T-helper 17 cell (primary cell): Measurements from ENCODE around the gene MARCKS. TPM values are rescaled to one million over a fixed set of nuclear protein-coding genes. Genes with fewer than 3 reads are reported as not detected.

Experiments
- ATAC-seq: fragments of 150-1000 bp; cut with Tn5 transposase; 2 replicates; pipeline ENCODE4 v1.10.0; 2021; ENCODE audit warnings: mild to moderate bottlenecking, moderate library complexity
- DNase-seq, 3 donors: peaks; one replicate each; pipeline versions ENCODE4 v3.0.0 to v3.0.0-alpha.2; 2020 to 2021
- H3K9me3 ChIP-seq: one replicate; pipeline ENCODE4 v1.7.0; 2013; ENCODE audit warnings: low read length, mild to moderate bottlenecking; ENCODE audit not compliant: control insufficient read depth, poor library complexity, severe bottlenecking
- H3K27ac Mint-ChIP-seq: one replicate; pipeline ENCODE4 v1.8.0; 2022; ENCODE audit warnings: mild to moderate bottlenecking, moderate library complexity, mixed read lengths
- H3K27me3 Mint-ChIP-seq: one replicate; pipeline ENCODE4 v1.8.0; 2022; ENCODE audit warnings: mixed read lengths
- H3K36me3 Mint-ChIP-seq: one replicate; pipeline ENCODE4 v1.8.0; 2022; ENCODE audit warnings: low read depth, mixed read lengths
- H3K4me1 Mint-ChIP-seq: one replicate; pipeline ENCODE4 v1.8.0; 2022; ENCODE audit warnings: mild to moderate bottlenecking, mixed read lengths
- H3K4me3 Mint-ChIP-seq: one replicate; pipeline ENCODE4 v1.8.0; 2022; ENCODE audit warnings: mild to moderate bottlenecking, moderate library complexity, mixed read lengths
- total RNA-seq, 4 donors: library from RNA in 2 of 4; stranded (reverse) in 2 of 4; gene quantifications; one replicate each; pipeline ENCODE4 v1.2.3 and lab custom pipeline; 2022 to 2026

The MARCKS gene, protein sequence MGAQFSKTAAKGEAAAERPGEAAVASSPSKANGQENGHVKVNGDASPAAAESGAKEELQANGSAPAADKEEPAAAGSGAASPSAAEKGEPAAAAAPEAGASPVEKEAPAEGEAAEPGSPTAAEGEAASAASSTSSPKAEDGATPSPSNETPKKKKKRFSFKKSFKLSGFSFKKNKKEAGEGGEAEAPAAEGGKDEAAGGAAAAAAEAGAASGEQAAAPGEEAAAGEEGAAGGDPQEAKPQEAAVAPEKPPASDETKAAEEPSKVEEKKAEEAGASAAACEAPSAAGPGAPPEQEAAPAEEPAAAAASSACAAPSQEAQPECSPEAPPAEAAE
- total RNA-seq = 1 to 10 TPM in 1 of 2 donors, under 1 TPM in 1; 0.68 to 4.0 TPM
- 0.30 to 1.7 reads per million in 2 donors for total RNA-seq (lab: John Stamatoyannopoulos, UW)

DNA sequence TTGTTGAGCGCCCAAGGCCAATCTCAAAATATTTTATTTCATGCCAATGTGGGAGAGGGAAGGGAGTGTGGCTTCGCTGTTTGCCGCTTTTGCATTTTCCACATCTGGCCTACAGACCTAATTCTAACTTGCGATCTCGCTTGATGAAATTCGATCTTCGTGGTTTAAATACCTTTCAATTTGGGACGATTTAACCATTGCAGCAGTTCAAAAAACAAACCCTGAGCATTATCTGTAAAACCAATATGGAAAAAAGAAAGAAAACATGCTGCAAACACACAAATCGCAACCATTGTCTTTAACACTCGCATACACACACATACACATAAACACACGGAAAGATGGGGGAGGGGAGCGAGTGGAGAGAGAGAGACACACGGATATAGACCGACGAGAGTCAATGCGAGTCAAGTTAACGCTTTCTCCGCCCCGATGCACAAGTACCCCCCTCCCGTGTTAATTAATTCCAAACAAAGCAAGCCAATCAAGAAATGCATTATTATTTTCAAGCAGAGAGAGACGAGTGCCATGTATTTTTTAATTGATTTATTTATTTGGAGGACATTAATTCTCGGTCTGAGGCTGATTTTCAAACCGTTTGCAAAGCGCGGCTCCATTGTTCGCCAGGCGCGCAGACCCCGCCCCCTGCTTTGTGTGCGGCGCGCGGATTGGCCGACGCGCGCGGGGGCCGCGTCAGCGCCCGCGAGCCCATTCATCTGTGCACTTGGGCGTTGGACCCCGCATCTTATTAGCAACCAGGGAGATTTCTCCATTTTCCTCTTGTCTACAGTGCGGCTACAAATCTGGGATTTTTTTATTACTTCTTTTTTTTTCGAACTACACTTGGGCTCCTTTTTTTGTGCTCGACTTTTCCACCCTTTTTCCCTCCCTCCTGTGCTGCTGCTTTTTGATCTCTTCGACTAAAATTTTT, at the start of gene MARCKS:
Gene MARCKS (plus strand): TSS at position 721 of the 931 bp plus-strand sequence. CDS start 401 bp downstream, outside the sequence.
- Mint-ChIP-seq H3K4me1 (peaks cover 21% of the 10 kb centered on the region), H3K36me3 (peaks cover 4% of the 10 kb centered on the region), H3K27ac (peak within 1 kb of the TSS; percentile 83), H3K27me3 (peaks cover 29% of the 10 kb centered on the region), H3K4me3 (no peak within 1 kb of the TSS)
- peaks cover 3% of the 10 kb centered on the region for H3K9me3 ChIP-seq
- ATAC-seq (peak; percentile 24), DNase-seq (peak in 2 of 3 donors; percentile 21)

DNA sequence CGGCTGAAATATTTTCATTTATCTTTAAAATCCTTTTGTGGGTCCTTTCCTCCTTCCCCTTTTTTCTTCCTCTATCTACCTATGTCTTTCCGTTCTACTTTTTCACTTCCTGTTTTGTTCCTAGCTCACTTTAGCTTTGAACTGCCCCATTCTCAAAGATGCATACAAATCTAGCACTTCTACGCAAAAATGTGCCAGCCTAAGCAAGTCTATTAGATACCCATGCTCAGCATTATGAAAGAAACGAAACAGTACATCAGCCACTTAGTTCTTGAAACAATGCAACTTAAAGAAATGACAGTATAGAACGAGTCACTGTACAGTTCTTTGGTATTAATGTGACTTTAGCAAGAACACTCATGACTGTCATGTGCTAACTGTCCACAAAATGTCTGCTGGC, 47.3 kb upstream of the MARCKS start:
- Mint-ChIP-seq H3K4me1 (peaks cover 6% of the 10 kb centered on the region), H3K27me3 (peaks cover 15% of the 10 kb centered on the region), H3K36me3 (no peaks in the 10 kb centered on the region), H3K4me3 (no peak overlapping the region), H3K27ac (no peak overlapping the region)
- ATAC-seq (peak; percentile 42), DNase-seq (no peak)
- no peaks in the 10 kb centered on the region for H3K9me3 ChIP-seq

DNA sequence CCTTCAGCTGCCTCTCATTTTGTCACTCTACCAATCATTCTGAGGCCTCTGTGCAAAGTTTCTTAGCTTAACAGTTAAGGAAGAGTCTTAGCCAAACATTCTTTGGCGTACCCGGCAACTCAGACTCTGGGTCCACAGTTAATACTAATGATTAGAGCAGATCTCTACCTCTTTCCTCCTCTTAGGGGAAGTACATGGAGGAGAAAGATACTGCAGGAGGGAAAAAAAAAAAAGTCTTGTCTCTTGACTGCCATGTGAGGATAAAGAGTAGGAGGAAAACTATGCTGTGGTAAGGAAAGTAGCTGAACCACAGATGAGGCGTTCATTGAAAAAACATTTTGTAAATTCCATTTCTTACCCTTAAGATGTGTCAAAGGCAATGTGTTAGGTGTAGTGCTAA, 44.0 kb upstream of the MARCKS start:
- Mint-ChIP-seq H3K4me3 (no peak overlapping the region), H3K27ac (no peak overlapping the region)
- no peak for ATAC-seq

DNA sequence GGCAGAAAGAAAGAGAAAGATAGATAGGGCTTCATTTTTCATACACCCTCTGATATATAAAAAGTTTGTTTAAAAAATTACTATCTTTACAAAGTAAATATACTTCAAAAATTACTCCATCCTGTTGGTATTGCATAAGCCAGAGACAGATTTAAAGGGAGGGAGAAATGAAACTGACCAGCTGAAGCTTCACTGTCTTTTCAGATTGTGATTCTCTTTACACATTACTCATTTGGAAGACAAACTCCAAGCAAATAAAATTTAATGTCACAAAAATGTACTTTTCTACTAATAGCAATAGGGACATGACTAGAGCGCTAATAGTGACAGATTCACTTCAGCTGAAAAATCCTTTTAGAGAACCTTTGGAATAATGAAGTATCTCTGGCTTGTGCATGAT, 38.6 kb upstream of the MARCKS start:
- DNase-seq = no peak
- Mint-ChIP-seq H3K27ac (no peak overlapping the region), H3K4me3 (no peak overlapping the region), H3K27me3 (peaks cover 34% of the 10 kb centered on the region), H3K36me3 (no peaks in the 10 kb centered on the region), H3K4me1 (no peaks in the 10 kb centered on the region)
- ATAC-seq = no peak
- no peaks in the 10 kb centered on the region for H3K9me3 ChIP-seq

More for the DNA sequence above, 44.0 kb upstream of the MARCKS start:
- H3K9me3 ChIP-seq = no peaks in the 10 kb centered on the region
- peaks cover 19% of the 10 kb centered on the region for H3K27me3 Mint-ChIP-seq
- H3K4me1 Mint-ChIP-seq = peaks cover 3% of the 10 kb centered on the region
- no peaks in the 10 kb centered on the region for H3K36me3 Mint-ChIP-seq
- no peak for DNase-seq

DNA sequence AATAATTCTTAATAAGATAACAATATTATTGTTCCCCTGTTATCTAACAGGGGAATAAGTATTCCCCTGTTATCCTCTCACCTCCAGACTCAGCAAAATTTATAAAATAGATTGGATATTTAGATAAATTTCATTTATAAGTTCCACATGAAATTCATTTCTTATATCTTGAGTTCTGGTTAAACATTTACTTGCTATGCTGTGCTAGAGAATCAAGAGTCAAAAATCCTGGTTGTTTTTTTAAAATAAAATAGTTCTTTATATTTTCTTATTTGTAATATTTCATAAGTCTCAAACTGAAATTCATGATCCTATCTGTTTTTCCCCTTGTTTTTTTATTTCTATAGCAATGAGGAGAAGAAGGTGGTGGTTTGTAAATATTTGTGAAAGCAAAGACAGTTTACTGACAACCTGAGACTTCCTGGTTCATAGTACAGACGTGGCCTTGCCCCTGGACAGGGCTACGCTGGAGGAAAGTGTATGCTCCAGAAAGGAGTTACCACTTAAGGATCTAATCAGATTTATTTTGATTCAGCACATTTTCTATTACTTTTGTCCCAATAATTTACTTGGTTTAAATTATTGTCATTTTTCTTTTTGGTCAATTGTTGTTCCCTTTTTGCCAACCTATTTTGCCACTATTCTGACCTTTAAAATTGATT, 37.8 kb upstream of the MARCKS start:
- H3K27ac Mint-ChIP-seq = no peak overlapping the region
- H3K9me3 ChIP-seq = no peaks in the 10 kb centered on the region
- H3K27me3 Mint-ChIP-seq = peaks cover 34% of the 10 kb centered on the region
- DNase-seq (no peak), ATAC-seq (no peak)
- no peak overlapping the region for H3K4me3 Mint-ChIP-seq
- no peaks in the 10 kb centered on the region for H3K36me3 Mint-ChIP-seq
- no peaks in the 10 kb centered on the region for H3K4me1 Mint-ChIP-seq

DNA sequence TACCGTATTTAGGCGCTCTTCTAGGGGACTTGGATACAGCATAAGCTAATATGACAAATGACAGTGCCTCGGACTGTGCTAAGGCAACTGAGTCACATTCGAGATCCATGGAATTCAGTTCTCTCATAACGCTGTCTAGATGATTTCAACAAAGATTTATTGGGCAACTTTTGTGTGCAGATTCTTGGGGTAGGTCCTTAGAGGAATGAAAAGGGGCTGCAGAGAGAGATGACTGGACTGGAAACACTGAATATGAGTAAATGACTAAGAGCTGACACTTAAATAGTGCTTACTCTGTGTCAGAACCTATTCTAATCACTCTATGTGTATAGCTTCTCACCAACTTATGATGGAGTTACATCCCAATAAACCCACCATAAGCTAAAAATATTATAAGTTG, 36.4 kb upstream of the MARCKS start:
- ATAC-seq = no peak
- no peaks in the 10 kb centered on the region for H3K36me3 Mint-ChIP-seq
- no peak overlapping the region for H3K27ac Mint-ChIP-seq
- H3K4me1 Mint-ChIP-seq = no peaks in the 10 kb centered on the region
- H3K27me3 Mint-ChIP-seq = peaks cover 38% of the 10 kb centered on the region
- H3K4me3 Mint-ChIP-seq = no peak overlapping the region
- H3K9me3 ChIP-seq = no peaks in the 10 kb centered on the region
- no peak for DNase-seq

DNA sequence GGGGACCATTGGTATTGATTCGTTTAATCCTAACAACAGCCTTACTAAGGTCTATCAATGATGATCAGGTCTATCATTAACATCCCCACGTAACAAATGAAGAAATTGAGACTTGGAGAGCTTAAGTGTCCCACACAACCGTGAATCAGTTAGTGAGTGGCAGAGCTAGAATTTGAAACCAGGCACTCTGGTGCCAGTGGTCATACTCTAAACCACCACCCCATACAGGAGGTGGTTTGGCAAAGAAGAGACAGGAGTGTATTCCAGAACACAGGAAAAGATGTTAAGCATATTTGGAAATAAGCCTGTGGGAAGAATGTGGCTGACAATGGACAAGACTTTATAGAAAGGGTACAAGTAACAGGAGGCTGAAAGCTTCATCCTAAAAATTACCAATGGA, 35.7 kb upstream of the MARCKS start:
- Mint-ChIP-seq H3K4me3 (no peak overlapping the region), H3K27ac (no peak overlapping the region), H3K4me1 (no peaks in the 10 kb centered on the region), H3K27me3 (peaks cover 38% of the 10 kb centered on the region), H3K36me3 (no peaks in the 10 kb centered on the region)
- ATAC-seq (no peak), DNase-seq (no peak)
- no peaks in the 10 kb centered on the region for H3K9me3 ChIP-seq

DNA sequence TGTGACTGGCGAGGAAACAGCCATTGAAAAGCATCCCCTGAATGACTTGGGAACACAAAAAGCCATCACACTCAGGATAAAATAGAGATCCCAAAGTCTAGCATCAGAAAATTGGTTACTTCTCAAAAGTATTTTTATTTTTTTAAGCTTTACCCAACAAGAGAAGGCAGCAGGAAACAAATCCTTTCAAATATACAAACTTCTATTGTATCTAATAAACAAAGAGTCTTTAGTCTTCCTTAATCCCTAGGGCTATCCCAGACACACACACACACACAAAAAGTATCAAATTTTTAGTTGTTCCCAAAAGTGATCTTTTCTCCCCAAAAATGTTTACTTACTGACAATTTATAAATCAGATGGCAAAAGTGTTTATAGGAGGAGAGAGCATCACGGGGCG, 33.2 kb upstream of the MARCKS start:
- Mint-ChIP-seq H3K4me1 (no peaks in the 10 kb centered on the region), H3K4me3 (no peak overlapping the region), H3K36me3 (no peaks in the 10 kb centered on the region), H3K27me3 (peaks cover 40% of the 10 kb centered on the region), H3K27ac (no peak overlapping the region)
- DNase-seq (no peak), ATAC-seq (no peak)
- no peaks in the 10 kb centered on the region for H3K9me3 ChIP-seq

DNA sequence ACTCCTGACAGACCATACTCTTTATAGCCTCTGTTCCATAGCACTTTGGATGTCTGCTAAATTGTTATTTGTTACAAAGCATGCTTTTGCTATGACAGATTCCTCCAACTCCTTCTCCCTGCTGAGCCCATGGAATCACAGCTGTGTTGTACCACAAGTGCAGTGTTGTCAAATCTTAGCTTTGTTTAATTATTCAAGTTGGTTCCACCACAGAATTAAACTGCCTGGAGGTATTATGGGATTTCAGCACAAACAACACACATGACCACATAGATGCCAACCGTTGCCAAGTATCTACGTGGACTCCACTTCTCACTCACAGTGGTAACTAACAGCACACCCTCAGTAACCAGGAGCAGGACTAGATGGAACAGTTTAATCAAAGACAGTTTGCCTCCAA, 32.7 kb upstream of the MARCKS start:
- no peak for DNase-seq
- H3K4me3 Mint-ChIP-seq = no peak overlapping the region
- no peaks in the 10 kb centered on the region for H3K36me3 Mint-ChIP-seq
- H3K9me3 ChIP-seq = no peaks in the 10 kb centered on the region
- ATAC-seq = no peak
- peaks cover 44% of the 10 kb centered on the region for H3K27me3 Mint-ChIP-seq
- no peaks in the 10 kb centered on the region for H3K4me1 Mint-ChIP-seq
- H3K27ac Mint-ChIP-seq = no peak overlapping the region

DNA sequence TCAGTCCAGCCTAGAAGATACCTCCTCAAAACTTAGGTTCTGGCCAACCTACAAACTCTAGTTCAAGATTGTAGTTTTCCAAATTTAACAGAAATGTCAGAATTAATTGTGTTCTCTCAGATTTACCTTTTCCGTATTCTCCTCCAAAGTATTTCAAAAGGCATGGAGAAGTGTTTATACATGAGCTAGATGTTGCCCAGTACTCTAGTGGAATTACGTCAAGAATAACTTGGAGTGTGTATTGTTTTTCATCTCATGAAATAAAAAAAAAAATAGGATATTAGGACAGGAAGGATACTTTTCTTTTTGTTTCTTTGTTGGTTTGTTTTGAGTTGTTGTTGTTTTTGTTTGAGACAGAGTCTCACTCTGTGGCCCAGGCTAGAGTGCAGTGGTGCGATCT, 32.3 kb upstream of the MARCKS start:
- DNase-seq = no peak
- no peaks in the 10 kb centered on the region for H3K9me3 ChIP-seq
- no peak overlapping the region for H3K27ac Mint-ChIP-seq

DNA sequence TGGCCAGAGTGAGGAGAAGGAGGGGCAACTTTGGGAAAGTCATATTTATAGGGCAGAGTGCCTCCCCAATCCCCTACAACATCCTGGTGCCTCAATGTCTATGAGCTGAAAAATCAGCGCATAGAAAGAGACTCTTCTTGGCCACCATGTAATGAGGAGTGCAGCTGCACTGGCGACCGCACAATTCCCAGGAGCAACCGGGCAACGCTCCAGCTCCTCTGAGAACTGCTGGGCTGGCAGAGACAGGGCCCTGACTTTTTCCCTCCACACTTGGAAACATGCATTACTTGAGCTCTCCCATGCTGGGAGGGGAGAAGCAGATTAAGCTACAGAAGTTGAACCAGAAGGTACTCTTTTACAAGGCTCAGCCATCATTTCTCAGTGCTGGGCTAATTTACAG, 31.4 kb upstream of the MARCKS start:
- DNase-seq = no peak
- H3K9me3 ChIP-seq = no peaks in the 10 kb centered on the region
- no peaks in the 10 kb centered on the region for H3K36me3 Mint-ChIP-seq
- H3K4me1 Mint-ChIP-seq = no peaks in the 10 kb centered on the region
- no peak overlapping the region for H3K27ac Mint-ChIP-seq
- H3K4me3 Mint-ChIP-seq = no peak overlapping the region
- peaks cover 53% of the 10 kb centered on the region for H3K27me3 Mint-ChIP-seq
- no peak for ATAC-seq

More for the DNA sequence above, 32.3 kb upstream of the MARCKS start:
- Mint-ChIP-seq H3K4me1 (no peaks in the 10 kb centered on the region), H3K4me3 (no peak overlapping the region), H3K36me3 (no peaks in the 10 kb centered on the region), H3K27me3 (peaks cover 49% of the 10 kb centered on the region)
- no peak for ATAC-seq

DNA sequence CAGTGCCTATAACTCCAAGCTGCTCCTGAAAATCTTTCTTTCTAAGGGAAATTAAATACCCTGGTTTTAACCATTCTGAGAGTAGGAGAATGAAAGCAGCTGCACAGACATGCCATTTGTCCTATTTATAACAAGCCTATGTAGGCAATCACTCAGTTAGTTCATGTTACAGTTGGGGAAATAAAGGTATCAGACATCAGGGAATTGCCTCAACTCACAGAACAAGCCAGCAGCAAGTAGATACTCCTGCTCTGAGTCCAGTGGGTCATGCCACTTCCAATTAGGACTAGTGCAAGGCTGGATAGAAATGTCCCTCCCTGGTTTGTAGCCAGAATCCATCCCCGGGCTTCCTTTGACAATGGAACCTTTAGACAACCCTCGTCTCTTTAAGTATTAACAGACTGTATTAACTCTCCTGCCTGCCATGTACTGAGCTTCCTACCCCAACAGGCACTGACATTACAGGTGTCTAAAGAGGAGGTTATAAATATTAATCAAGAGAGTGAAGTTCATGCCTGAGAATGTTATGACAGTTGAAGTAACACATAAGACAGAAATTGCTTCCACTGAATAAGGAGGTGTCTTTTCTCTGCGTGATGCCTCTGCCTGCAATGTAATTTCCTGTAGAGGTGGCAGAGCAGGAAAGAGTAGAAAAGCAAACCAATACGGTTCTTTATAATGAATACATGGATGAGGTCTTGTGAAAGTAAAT, 28.0 kb upstream of the MARCKS start:
- no peak for DNase-seq
- H3K36me3 Mint-ChIP-seq = no peaks in the 10 kb centered on the region
- H3K4me3 Mint-ChIP-seq = no peak overlapping the region
- H3K27me3 Mint-ChIP-seq = peaks cover 35% of the 10 kb centered on the region
- no peak overlapping the region for H3K27ac Mint-ChIP-seq
- H3K9me3 ChIP-seq = no peaks in the 10 kb centered on the region
- no peaks in the 10 kb centered on the region for H3K4me1 Mint-ChIP-seq
- ATAC-seq = no peak

DNA sequence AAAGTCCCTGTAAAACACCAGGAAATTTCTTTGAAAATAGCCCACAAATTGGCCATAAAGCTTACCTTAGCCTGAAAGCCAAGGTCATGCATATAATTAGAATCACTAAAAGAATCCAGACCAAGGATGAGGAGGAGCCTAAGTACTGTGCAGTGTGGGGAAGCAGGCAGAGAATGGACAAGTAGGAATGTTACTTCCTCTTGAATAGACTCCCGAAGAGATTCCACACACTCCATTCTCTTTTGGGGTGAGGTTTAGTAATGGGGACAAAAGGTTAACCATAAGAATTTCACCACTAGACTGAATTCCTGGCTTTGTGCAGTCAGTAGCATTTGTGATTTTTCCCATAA, 27.5 kb upstream of the MARCKS start:
- H3K4me1 Mint-ChIP-seq = no peaks in the 10 kb centered on the region
- no peaks in the 10 kb centered on the region for H3K36me3 Mint-ChIP-seq

More for the DNA sequence above, 27.5 kb upstream of the MARCKS start:
- DNase-seq = no peak
- H3K27ac Mint-ChIP-seq = no peak overlapping the region
- peaks cover 30% of the 10 kb centered on the region for H3K27me3 Mint-ChIP-seq
- H3K9me3 ChIP-seq = no peaks in the 10 kb centered on the region
- H3K4me3 Mint-ChIP-seq = no peak overlapping the region
- ATAC-seq = no peak
